Common myeloid progenitor, CD34-positive (primary cell): ENCODE measurements around the gene PKHD1.

ENCODE experiments used
- CTCF ChIA-PET: fragments of 350-600 bp; sonication (Branson Sonifier 250); formaldehyde crosslinking; loops from one replicate; lab custom pipeline; 2021; ENCODE audit warnings: antibody characterized with exemption; lab: Charles Lee
- POLR2A ChIA-PET: fragments of 350-600 bp; sonication (Branson Sonifier 250); formaldehyde crosslinking; loops from one replicate; lab custom pipeline; 2021; ENCODE audit warnings: antibody characterized with exemption; lab: Charles Lee
- DNase-seq, 3 donors: peaks; one replicate each; pipeline versions ENCODE4 v3.0.0 to v3.0.0-alpha.2; 2013
- H3K27ac ChIP-seq, 2 experiments: 1 replicate in 1 of 2; 2 replicates in 1 of 2; pipeline ENCODE4 v1.7.0; 2013; ENCODE audit warnings: inconsistent platforms in 2 of 2, low read length in 2 of 2, mild to moderate bottlenecking in 2 of 2, low read depth in 1 of 2, moderate library complexity in 1 of 2; ENCODE audit not compliant: severe bottlenecking in 2 of 2, insufficient read depth in 1 of 2, poor library complexity in 1 of 2
- H3K27me3 ChIP-seq, 5 experiments: replicated peaks in 2 of 5; 1 replicate in 3 of 5; 2 replicates in 2 of 5; pipeline versions ENCODE4 v1.6.1 to v1.7.0; 2013; ENCODE audit warnings: low read length in 4 of 5, mild to moderate bottlenecking in 2 of 5, moderate library complexity in 2 of 5, inconsistent platforms in 1 of 5; ENCODE audit not compliant: insufficient read depth in 5 of 5, control insufficient read depth in 4 of 5
- H3K36me3 ChIP-seq, 4 experiments: 1 replicate in 2 of 4; 2 replicates in 2 of 4; pipeline versions ENCODE4 v1.6.1 to v1.7.0; 2013; ENCODE audit warnings: low read length in 3 of 4, control low read depth in 1 of 4, mild to moderate bottlenecking in 1 of 4; ENCODE audit not compliant: control insufficient read depth in 4 of 4, insufficient read depth in 4 of 4
- H3K4me1 ChIP-seq, 4 experiments: 1 replicate in 3 of 4; 2 replicates in 1 of 4; pipeline versions ENCODE4 v1.6.1 to v1.7.1; 2013; ENCODE audit warnings: low read length in 3 of 4, mild to moderate bottlenecking in 3 of 4, control low read depth in 1 of 4, inconsistent platforms in 1 of 4, moderate library complexity in 1 of 4; ENCODE audit not compliant: control insufficient read depth in 4 of 4, insufficient read depth in 4 of 4; ENCODE audit errors: control extremely low read depth in 1 of 4
- H3K4me3 ChIP-seq, 7 experiments: 1 replicate in 4 of 7; 2 replicates in 3 of 7; pipeline versions ENCODE4 v1.5.1 to v1.7.0; 2013; ENCODE audit warnings: mild to moderate bottlenecking in 7 of 7, low read length in 6 of 7, moderate library complexity in 6 of 7, inconsistent platforms in 2 of 7, low read depth in 2 of 7, control low read depth in 1 of 7; ENCODE audit not compliant: insufficient read depth in 4 of 7, control insufficient read depth in 1 of 7; ENCODE audit errors: extremely low read depth in 1 of 7
- H3K9me3 ChIP-seq, 5 experiments: 1 replicate in 4 of 5; 2 replicates in 1 of 5; pipeline versions ENCODE4 v1.6.1 to v1.7.1; 2013; ENCODE audit warnings: low read length in 4 of 5, mild to moderate bottlenecking in 2 of 5, inconsistent platforms in 1 of 5, low read depth in 1 of 5, moderate library complexity in 1 of 5; ENCODE audit not compliant: control insufficient read depth in 4 of 5, insufficient read depth in 2 of 5; ENCODE audit errors: control extremely low read depth in 1 of 5
- WGBS: methylation state at CpG from one replicate; pipeline ENCODE4 v1.1.5; 2013; ENCODE audit not compliant: insufficient coverage; 5-methylcytosine and 5-hydroxymethylcytosine counted together

The PKHD1 gene

DNA sequence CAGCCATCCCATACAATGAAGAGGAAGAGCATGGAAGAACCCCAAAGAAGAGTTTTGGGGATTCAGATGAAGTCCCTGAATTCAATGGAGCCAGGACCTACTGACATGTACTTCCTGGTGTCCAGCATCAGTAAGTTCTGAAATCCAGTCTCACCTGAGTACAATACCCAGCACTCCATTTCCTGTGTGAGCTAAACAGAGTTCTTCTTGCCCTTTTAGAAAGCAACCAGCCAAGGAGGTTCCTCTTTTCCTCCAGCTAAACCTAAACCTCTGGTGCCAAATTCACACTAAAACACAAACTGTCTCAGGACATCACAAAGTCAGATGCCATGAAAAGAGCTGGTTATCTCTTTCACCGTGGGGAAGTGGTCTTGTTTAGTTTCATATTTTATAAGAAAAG, 71.5 kb downstream of the PKHD1 start:
- Histone ChIP-seq H3K4me3 (no peak overlapping the region), H3K27me3 (peaks cover 0 to 3% (median 0%) of the 10 kb centered on the region in 5 experiments), H3K4me1 (peaks cover 0 to 3% (median 0%) of the 10 kb centered on the region in 4 experiments), H3K36me3 (no peaks in the 10 kb centered on the region), H3K9me3 (no peaks in the 10 kb centered on the region), H3K27ac (no peak overlapping the region)
- ChIA-PET CTCF (no interaction called here), POLR2A (no interaction called here)
- no CpG with 5 or more reads among the region's 1 CpG for WGBS
- DNase-seq: peak in 2 of 3 donors; percentile 28 to 44

DNA sequence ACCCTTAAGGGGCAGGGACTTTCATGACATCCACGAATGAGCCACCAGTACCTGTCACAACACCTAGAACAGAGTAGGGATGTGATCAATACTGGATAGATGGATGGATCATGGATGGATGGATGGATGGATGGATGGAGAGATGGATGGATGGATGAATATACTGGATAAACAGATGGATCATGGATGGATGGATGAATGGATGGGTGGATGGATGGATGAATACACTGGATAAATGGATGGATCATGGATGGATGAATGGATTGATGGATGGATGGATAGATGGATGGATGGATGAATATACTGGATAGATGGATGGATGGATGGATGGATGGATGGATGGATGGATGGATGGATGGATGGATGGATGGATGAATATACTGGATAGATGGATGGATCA, 73.0 kb downstream of the PKHD1 start:
- no peak for DNase-seq
- Histone ChIP-seq H3K4me3 (no peak overlapping the region), H3K9me3 (no peaks in the 10 kb centered on the region), H3K27ac (no peak overlapping the region), H3K36me3 (no peaks in the 10 kb centered on the region), H3K4me1 (peaks cover 0 to 3% (median 0%) of the 10 kb centered on the region in 4 experiments), H3K27me3 (peaks cover 0 to 3% (median 0%) of the 10 kb centered on the region in 5 experiments)
- POLR2A ChIA-PET: no interaction called here
- CTCF ChIA-PET: interaction anchor here (1.0 kb wide), 1 partner anchor 55 kb away, joined by 3 read pairs; no protein-coding TSS in a partner anchor
- 100% methylated on average over 1 of the region's 1 CpG for WGBS

DNA sequence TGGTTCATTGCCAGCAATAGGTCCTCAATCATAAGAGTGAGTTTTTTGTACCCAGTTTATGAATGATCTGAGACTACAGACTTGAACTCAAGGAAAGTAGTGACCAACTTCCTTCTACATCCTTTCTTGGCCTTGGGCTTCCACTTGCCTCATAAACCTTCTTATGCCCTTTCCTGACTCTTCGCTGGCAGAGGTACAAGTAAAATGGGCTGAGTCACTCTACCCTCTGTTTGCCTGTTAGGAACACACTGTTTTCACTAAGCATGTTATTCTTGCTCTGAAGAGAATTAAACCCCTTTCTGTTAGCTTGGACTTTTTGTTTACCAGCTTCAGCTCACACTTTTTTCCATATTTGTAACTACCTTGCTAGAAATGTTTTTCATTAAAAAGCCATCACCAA, 74.4 kb downstream of the PKHD1 start:
- WGBS: 13% methylated on average over 1 of the region's 1 CpG

DNA sequence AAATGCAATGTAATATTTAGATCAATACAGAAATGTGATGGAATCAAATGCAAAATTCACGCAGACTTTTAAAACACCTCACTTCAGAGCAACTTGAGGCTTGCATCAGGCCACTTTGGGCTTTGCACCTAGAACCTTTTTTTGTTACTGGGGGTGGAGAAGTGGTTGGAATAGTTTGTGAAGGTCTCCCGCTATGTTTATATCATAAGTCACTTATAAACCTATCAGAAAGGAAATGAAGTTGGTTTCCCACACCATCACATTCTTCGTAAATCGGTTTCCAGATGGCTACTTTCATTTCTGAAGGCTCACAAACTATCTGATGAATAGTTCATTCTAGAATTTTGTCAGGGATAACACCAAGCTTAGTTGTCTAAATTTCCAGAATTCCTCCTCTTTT, 74.8 kb downstream of the PKHD1 start:
- no peak for DNase-seq
- ChIA-PET POLR2A (no interaction called here), CTCF (interaction anchor here (1.2 kb wide), 1 partner anchor 37 kb away, joined by 3 read pairs; no protein-coding TSS in a partner anchor)
- Histone ChIP-seq H3K4me3 (no peak overlapping the region), H3K9me3 (no peaks in the 10 kb centered on the region), H3K27ac (no peak overlapping the region), H3K27me3 (peaks cover 0 to 3% (median 0%) of the 10 kb centered on the region in 5 experiments), H3K4me1 (peaks cover 0 to 3% (median 0%) of the 10 kb centered on the region in 4 experiments), H3K36me3 (no peaks in the 10 kb centered on the region)
- 100% methylated on average over 2 of the region's 4 CpGs for WGBS

More for the DNA sequence above, 74.4 kb downstream of the PKHD1 start:
- H3K9me3 ChIP-seq: no peaks in the 10 kb centered on the region
- no peaks in the 10 kb centered on the region for H3K36me3 ChIP-seq
- DNase-seq: peak in 2 of 3 donors; percentile 24 to 26
- H3K27ac ChIP-seq: no peak overlapping the region
- ChIA-PET CTCF (interaction anchor here (0.9 to 1.2 kb wide), 2 partner anchors 13 to 37 kb away, joined by 3 read pairs; no protein-coding TSS in a partner anchor), POLR2A (no interaction called here)
- H3K4me3 ChIP-seq: no peak overlapping the region
- peaks cover 0 to 3% (median 0%) of the 10 kb centered on the region in 4 experiments for H3K4me1 ChIP-seq
- H3K27me3 ChIP-seq: peaks cover 0 to 3% (median 0%) of the 10 kb centered on the region in 5 experiments

DNA sequence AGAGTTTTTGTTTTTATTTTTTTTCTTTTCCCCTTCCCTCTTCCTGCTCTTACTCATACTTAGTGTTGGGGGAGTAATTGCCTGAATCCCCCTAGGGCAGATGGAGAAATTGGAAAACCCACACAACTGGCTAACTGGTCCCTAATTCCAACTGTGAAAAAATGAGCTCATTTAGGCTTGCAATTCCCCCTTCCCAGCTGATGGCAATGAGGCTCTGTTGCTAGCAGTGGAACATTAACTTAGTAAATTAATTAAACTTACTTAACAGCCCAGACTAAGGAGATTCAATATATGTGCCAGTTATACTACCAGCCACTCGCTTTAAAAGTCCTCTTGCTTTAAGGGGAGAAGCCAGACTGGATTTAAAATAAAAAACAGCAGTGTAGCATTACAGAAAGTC, 76.6 kb downstream of the PKHD1 start:
- Histone ChIP-seq H3K9me3 (no peaks in the 10 kb centered on the region), H3K4me3 (no peak overlapping the region), H3K27ac (no peak overlapping the region), H3K27me3 (peaks cover 0 to 3% (median 0%) of the 10 kb centered on the region in 5 experiments), H3K4me1 (peaks cover 0 to 3% (median 0%) of the 10 kb centered on the region in 4 experiments), H3K36me3 (no peaks in the 10 kb centered on the region)
- POLR2A ChIA-PET: no interaction called here
- CTCF ChIA-PET: interaction anchor here (2.8 kb wide), 1 partner anchor 9 kb away, joined by 9 read pairs; no protein-coding TSS in a partner anchor
- DNase-seq: no peak
- WGBS: 100% methylated on average over 1 of the region's 1 CpG

DNA sequence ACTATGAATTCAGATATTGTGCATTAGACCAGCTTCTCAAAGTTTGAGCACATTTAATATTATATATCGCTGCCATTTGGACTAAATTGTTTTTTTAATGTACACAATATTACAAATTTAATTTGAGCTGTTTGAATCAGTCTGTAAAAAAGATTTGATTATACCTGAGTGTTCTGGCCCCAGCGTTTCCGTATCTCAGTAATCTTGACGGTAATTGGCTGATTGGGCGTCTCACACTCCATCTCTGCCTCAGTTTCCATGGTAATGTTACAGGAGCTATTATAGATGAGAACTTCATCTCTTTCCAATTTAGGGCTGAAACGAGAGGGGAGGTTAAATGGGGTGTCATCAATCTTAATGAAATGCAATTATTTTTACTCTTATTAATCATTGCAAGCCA, 77.3 kb downstream of the PKHD1 start:
- H3K27me3 ChIP-seq: peaks cover 0 to 3% (median 0%) of the 10 kb centered on the region in 5 experiments
- no peaks in the 10 kb centered on the region for H3K9me3 ChIP-seq
- no peak for DNase-seq
- H3K4me3 ChIP-seq: no peak overlapping the region
- no peak overlapping the region for H3K27ac ChIP-seq
- CTCF ChIA-PET: interaction anchor here (2.8 kb wide), 1 partner anchor 10 kb away, joined by 9 read pairs; no protein-coding TSS in a partner anchor
- 96% methylated on average over 4 of the region's 6 CpGs for WGBS
- POLR2A ChIA-PET: no interaction called here
- no peaks in the 10 kb centered on the region for H3K36me3 ChIP-seq
- H3K4me1 ChIP-seq: peaks cover 0 to 3% (median 0%) of the 10 kb centered on the region in 4 experiments

DNA sequence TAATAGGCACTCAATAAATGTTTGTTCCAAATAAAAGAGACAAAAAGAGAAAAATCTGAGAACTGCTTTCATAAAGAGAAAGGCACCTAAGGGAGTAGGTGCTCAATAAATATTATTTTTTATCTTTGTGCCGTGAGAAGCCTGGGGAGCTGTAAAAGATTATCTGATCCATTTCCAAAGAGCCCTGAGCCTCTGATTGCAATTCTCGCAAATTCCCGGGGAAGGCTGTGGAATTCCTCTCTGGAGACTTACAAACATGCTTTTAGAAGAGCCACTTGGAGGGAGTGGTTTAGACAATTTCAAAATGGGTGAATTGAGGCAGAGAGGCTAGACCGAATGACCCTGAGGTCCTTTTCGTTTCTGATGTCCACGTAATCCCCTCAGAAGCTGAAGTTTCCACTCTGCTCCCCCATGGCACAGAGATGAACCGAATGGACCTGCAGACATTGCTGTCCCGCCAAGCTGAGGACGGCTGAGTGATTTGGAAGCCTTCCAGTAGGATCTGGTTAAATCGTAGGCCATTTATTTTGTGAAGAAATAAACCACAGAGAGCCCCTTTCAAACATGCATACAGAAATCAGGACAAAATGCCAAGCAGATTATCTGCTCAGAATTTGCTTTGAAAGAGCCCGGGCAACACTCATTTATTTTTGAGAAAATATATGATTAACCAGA, 77.8 kb downstream of the PKHD1 start:
- H3K27me3 ChIP-seq: peaks cover 0 to 3% (median 0%) of the 10 kb centered on the region in 5 experiments
- H3K4me1 ChIP-seq: peaks cover 0 to 3% (median 0%) of the 10 kb centered on the region in 4 experiments
- no peak overlapping the region for H3K27ac ChIP-seq
- POLR2A ChIA-PET: no interaction called here
- H3K9me3 ChIP-seq: no peaks in the 10 kb centered on the region
- no peak overlapping the region for H3K4me3 ChIP-seq
- CTCF ChIA-PET: interaction anchor here (2.8 kb wide), 1 partner anchor 11 kb away, joined by 9 read pairs; no protein-coding TSS in a partner anchor
- DNase-seq: no peak
- H3K36me3 ChIP-seq: no peaks in the 10 kb centered on the region
- 89% methylated on average over 9 of the region's 11 CpGs for WGBS
